Measurements from ENCODE around the gene RABGAP1L. TPM values are rescaled to one million over a fixed set of nuclear protein-coding genes. Genes with fewer than 3 reads are reported as not detected.
A peak's percentile ranks its signal among the peaks of the same experiment; 100 is the strongest.

Gene RABGAP1L
- total and polyA plus RNA-seq, 11 donors, result 18.6 to 195 (median 98.4) TPM

GRCh38 chr1:174659823-174660222 is 500.5 kb downstream of the RABGAP1L start:
- intact Hi-C loops (cut with DNase I), result no loop called here
- DNase-seq (peak in 2 of 5 donors; percentile 40 to 49), ATAC-seq (peak; percentile 87 to 97 (median 96))
- no peaks in the 10 kb centered on the region for H3K27me3 ChIP-seq
- H3K36me3 ChIP-seq, result no peaks in the 10 kb centered on the region
- TF ChIP-seq, protein P1, sequence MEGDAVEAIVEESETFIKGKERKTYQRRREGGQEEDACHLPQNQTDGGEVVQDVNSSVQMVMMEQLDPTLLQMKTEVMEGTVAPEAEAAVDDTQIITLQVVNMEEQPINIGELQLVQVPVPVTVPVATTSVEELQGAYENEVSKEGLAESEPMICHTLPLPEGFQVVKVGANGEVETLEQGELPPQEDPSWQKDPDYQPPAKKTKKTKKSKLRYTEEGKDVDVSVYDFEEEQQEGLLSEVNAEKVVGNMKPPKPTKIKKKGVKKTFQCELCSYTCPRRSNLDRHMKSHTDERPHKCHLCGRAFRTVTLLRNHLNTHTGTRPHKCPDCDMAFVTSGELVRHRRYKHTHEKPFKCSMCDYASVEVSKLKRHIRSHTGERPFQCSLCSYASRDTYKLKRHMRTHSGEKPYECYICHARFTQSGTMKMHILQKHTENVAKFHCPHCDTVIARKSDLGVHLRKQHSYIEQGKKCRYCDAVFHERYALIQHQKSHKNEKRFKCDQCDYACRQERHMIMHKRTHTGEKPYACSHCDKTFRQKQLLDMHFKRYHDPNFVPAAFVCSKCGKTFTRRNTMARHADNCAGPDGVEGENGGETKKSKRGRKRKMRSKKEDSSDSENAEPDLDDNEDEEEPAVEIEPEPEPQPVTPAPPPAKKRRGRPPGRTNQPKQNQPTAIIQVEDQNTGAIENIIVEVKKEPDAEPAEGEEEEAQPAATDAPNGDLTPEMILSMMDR (IDR thresholded peaks at IDR 0.05), result no peak
- TF ChIP-seq POLR2A (IDR thresholded peaks at IDR 0.05), result no peak
- peaks cover 0 to 11% (median 4%) of the 10 kb centered on the region in 12 donors for H3K4me1 ChIP-seq
- no peak overlapping the region for H3K4me3 ChIP-seq
- WGBS, 4 donors, result 38 to 61% (median 48%) methylated on average over 3 of the region's 3 CpGs
- peak overlapping the region in 11 of 12 donors; percentile 5 to 63 (median 48) for H3K27ac ChIP-seq
- H3K9me3 ChIP-seq, result peaks cover 0 to 12% (median 0%) of the 10 kb centered on the region in 12 donors

- intact Hi-C loops (cut with DNase I), result no loop called here
- no peaks in the 10 kb centered on the region for H3K36me3 ChIP-seq
- H3K9me3 ChIP-seq, result peaks cover 0 to 12% (median 0%) of the 10 kb centered on the region in 12 donors
- DNase-seq (no peak), ATAC-seq (peak in 3 of 4 donors; percentile 43 to 57 (median 46))
- no peak overlapping the region for H3K4me3 ChIP-seq
- 90 to 97% (median 91%) methylated on average over 1 of the region's 1 CpG for WGBS, 4 donors
- peak overlapping the region; percentile 5 to 70 (median 48) for H3K27ac ChIP-seq
- peaks cover 0 to 11% (median 2%) of the 10 kb centered on the region in 12 donors for H3K4me1 ChIP-seq
- no peaks in the 10 kb centered on the region for H3K27me3 ChIP-seq
- no peak for TF ChIP-seq POLR2A (IDR thresholded peaks at IDR 0.05)
- TF ChIP-seq, protein P1 (IDR thresholded peaks at IDR 0.05), result no peak
Measured at GRCh38 chr1:174660476-174660875, 501.2 kb downstream of the RABGAP1L start.

GRCh38 chr1:174663358-174663757 is 504.0 kb downstream of the RABGAP1L start:
- no peaks in the 10 kb centered on the region for H3K36me3 ChIP-seq
- H3K9me3 ChIP-seq, result peaks cover 0 to 8% (median 0%) of the 10 kb centered on the region in 12 donors
- H3K4me1 ChIP-seq, result peaks cover 0 to 11% (median 2%) of the 10 kb centered on the region in 12 donors
- DNase-seq, result no peak
- H3K4me3 ChIP-seq, result no peak overlapping the region
- no peak for ATAC-seq
- intact Hi-C loops (cut with DNase I), result no loop called here
- H3K27ac ChIP-seq, result no peak overlapping the region
- no peaks in the 10 kb centered on the region for H3K27me3 ChIP-seq
- TF ChIP-seq POLR2A (IDR thresholded peaks at IDR 0.05), result no peak
- TF ChIP-seq, protein P1 (IDR thresholded peaks at IDR 0.05), result no peak
- 87 to 92% (median 88%) methylated on average over 4 of the region's 4 CpGs for WGBS, 4 donors

GRCh38 chr1:174666248-174666647 is 506.9 kb downstream of the RABGAP1L start:
- TF ChIP-seq, protein P1 (IDR thresholded peaks at IDR 0.05), result no peak
- no peak for TF ChIP-seq POLR2A (IDR thresholded peaks at IDR 0.05)
- H3K4me3 ChIP-seq, result no peak overlapping the region
- WGBS, 4 donors, result 79 to 81% (median 80%) methylated on average over 3 of the region's 3 CpGs
- H3K36me3 ChIP-seq, result no peaks in the 10 kb centered on the region
- H3K4me1 ChIP-seq, result no peaks in the 10 kb centered on the region
- H3K9me3 ChIP-seq, result peaks cover 0 to 33% (median 14%) of the 10 kb centered on the region in 12 donors
- no peak for ATAC-seq
- no peaks in the 10 kb centered on the region for H3K27me3 ChIP-seq
- no peak overlapping the region for H3K27ac ChIP-seq
- DNase-seq, result no peak
- intact Hi-C loops (cut with DNase I), result no loop called here
